ENCODE results near the gene URB1. TPM values are rescaled to one million over a fixed set of nuclear protein-coding genes. Genes with fewer than 3 reads are reported as not detected.
"Not testable (repeated sequence)": the region's sequence is repeated elsewhere in the genome, so short reads cannot be mapped to it uniquely, and the experiment has no call there.

Gene URB1
- polyA plus RNA-seq, 1 donor (not counting 4 experiments of a cell fraction or from before 2014, with no cell fraction given), result 9.0 TPM

DNA sequence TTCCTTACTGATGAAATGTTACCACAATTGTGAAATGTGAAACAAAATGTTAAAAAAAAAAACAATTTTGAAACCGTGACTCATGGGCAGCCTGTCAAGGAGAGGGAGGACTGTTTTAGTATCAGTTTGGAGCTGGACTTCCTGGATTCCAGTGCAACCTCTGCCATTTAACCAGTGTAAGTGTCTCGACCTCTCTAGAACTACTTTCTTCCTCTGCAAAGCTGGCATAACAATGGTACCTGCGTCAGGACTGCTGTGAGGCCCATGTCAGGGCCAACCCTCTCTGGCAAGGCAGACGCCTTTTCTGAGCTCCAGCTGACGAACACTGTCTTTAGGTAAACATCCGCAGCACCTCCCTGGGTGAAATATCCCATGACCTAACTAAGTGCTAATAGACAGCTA lies 20.9 kb downstream of the URB1 start:
- peak overlapping the region in 1 of 3 experiments; percentile 11 for H3K4me3 ChIP-seq (ENCODE audit: control insufficient read depth in 2 of 3, extremely low read depth in 1 of 3, insufficient read depth in 2 of 3, low read depth in 1 of 3, low read length in 3 of 3)
- dilution Hi-C loops (cut with MboI; ENCODE audit: extremely low pct_ligation_motif_present, low sequenced_read_pairs), result no loop called here
- H3K4me2 ChIP-seq (ENCODE audit: control insufficient read depth, extremely low read depth, insufficient read depth, low read depth, low read length), result peak overlapping the region; percentile 74
- peaks cover 24% of the 10 kb centered on the region for H3K79me2 ChIP-seq (ENCODE audit: control insufficient read depth, insufficient read depth, low read length)
- H3K4me1 ChIP-seq (ENCODE audit: control insufficient read depth, extremely low read depth, insufficient read depth, low read length), result peaks cover 31% of the 10 kb centered on the region
- TF ChIP-seq EZH2 (IDR thresholded peaks at IDR 0.05; ENCODE audit: low read length), result no peak
- TF ChIP-seq, protein P1, sequence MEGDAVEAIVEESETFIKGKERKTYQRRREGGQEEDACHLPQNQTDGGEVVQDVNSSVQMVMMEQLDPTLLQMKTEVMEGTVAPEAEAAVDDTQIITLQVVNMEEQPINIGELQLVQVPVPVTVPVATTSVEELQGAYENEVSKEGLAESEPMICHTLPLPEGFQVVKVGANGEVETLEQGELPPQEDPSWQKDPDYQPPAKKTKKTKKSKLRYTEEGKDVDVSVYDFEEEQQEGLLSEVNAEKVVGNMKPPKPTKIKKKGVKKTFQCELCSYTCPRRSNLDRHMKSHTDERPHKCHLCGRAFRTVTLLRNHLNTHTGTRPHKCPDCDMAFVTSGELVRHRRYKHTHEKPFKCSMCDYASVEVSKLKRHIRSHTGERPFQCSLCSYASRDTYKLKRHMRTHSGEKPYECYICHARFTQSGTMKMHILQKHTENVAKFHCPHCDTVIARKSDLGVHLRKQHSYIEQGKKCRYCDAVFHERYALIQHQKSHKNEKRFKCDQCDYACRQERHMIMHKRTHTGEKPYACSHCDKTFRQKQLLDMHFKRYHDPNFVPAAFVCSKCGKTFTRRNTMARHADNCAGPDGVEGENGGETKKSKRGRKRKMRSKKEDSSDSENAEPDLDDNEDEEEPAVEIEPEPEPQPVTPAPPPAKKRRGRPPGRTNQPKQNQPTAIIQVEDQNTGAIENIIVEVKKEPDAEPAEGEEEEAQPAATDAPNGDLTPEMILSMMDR (optimal IDR thresholded peaks at IDR 0.05 in 1 of 3, IDR thresholded peaks at IDR 0.05 in 1 of 3, conservative IDR thresholded peaks at IDR 0.05 in 1 of 3; ENCODE audit: extremely low read depth in 1 of 3, insufficient read depth in 2 of 3, low read length in 3 of 3), result no peak
- peak overlapping the region; percentile 47 for H2AFZ ChIP-seq (ENCODE audit: control insufficient read depth, low read length)
- peak overlapping the region; percentile 93 for H3K27ac ChIP-seq (ENCODE audit: control insufficient read depth, insufficient read depth, low read length)
- FAIRE-seq (peak; percentile 66), DNase-seq (ENCODE audit: low read depth, low spot score) (no peak)
- no peaks in the 10 kb centered on the region for H3K27me3 ChIP-seq (ENCODE audit: control insufficient read depth, extremely low read depth, insufficient read depth, low read length)
- no peaks in the 10 kb centered on the region for H3K9me3 ChIP-seq (ENCODE audit: control insufficient read depth, low read depth, low read length)
- H4K20me1 ChIP-seq (ENCODE audit: control insufficient read depth, extremely low read depth, insufficient read depth, low read length), result peaks cover 4% of the 10 kb centered on the region
- H3K9ac ChIP-seq (ENCODE audit: control insufficient read depth, extremely low read depth, insufficient read depth, low read length), result peak overlapping the region; percentile 72
- H3K36me3 ChIP-seq (ENCODE audit: control insufficient read depth in 2 of 2, extremely low read depth in 1 of 2, insufficient read depth in 2 of 2, low read length in 2 of 2), result peaks cover 23 to 52% of the 10 kb centered on the region in 2 experiments
- no peaks in the 10 kb centered on the region for H3K9me1 ChIP-seq (ENCODE audit: control insufficient read depth, extremely low read depth, insufficient read depth, low read length)

DNA sequence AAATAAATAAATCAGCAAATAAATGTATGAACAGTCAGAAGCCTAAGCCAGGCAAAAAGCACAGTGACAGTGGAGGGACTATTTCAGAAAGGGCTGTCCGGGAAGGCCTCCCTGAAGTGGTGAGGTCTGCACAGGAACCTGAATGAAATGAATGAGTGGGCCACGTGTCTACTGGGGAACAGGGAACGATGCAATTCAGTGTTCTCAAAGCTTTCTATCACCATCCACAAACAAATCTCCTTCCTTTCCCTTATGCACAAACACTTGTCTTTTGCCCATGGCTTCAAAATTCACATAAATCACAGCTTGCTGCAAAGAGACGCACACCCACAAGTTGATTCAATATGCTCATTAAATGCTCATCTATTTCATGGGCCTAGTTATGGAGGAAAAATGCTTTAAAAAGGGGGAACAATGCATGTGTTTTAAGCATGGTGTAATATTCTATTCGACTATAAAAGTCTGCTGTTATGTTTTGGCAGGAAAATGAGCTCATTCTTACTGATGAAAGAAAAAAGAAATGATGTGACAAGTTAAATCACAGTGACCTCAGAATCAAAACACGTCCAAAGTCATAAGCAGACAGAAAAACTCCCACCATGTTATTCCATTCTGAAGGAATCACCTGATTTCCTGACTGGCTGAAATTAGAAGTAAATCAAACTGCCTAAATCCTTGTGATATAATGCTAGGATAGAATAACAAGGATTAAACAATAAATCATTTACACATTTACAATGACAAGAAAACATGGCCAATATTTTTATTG lies 21.6 kb downstream of the URB1 start:
- H3K79me2 ChIP-seq (ENCODE audit: control insufficient read depth, insufficient read depth, low read length), result peaks cover 20% of the 10 kb centered on the region
- no peak for TF ChIP-seq EZH2 (IDR thresholded peaks at IDR 0.05; ENCODE audit: low read length)
- TF ChIP-seq, protein P1 (optimal IDR thresholded peaks at IDR 0.05 in 1 of 3, IDR thresholded peaks at IDR 0.05 in 1 of 3, conservative IDR thresholded peaks at IDR 0.05 in 1 of 3; ENCODE audit: extremely low read depth in 1 of 3, insufficient read depth in 2 of 3, low read length in 3 of 3), result no peak
- peaks cover 25 to 53% of the 10 kb centered on the region in 2 experiments for H3K36me3 ChIP-seq (ENCODE audit: control insufficient read depth in 2 of 2, extremely low read depth in 1 of 2, insufficient read depth in 2 of 2, low read length in 2 of 2)
- no peaks in the 10 kb centered on the region for H3K9me3 ChIP-seq (ENCODE audit: control insufficient read depth, low read depth, low read length)
- H2AFZ ChIP-seq (ENCODE audit: control insufficient read depth, low read length), result no peak overlapping the region
- no peaks in the 10 kb centered on the region for H3K9me1 ChIP-seq (ENCODE audit: control insufficient read depth, extremely low read depth, insufficient read depth, low read length)
- FAIRE-seq, result no peak
- H3K9ac ChIP-seq (ENCODE audit: control insufficient read depth, extremely low read depth, insufficient read depth, low read length), result peak overlapping the region; percentile 72
- peaks cover 31% of the 10 kb centered on the region for H3K4me1 ChIP-seq (ENCODE audit: control insufficient read depth, extremely low read depth, insufficient read depth, low read length)
- dilution Hi-C loops (cut with MboI; ENCODE audit: extremely low pct_ligation_motif_present, low sequenced_read_pairs), result no loop called here
- peak overlapping the region; percentile 93 for H3K27ac ChIP-seq (ENCODE audit: control insufficient read depth, insufficient read depth, low read length)
- DNase-seq (ENCODE audit: low read depth, low spot score), result no peak
- H3K4me3 ChIP-seq (ENCODE audit: control insufficient read depth in 2 of 3, extremely low read depth in 1 of 3, insufficient read depth in 2 of 3, low read depth in 1 of 3, low read length in 3 of 3), result no peak overlapping the region
- peaks cover 4% of the 10 kb centered on the region for H4K20me1 ChIP-seq (ENCODE audit: control insufficient read depth, extremely low read depth, insufficient read depth, low read length)
- no peaks in the 10 kb centered on the region for H3K27me3 ChIP-seq (ENCODE audit: control insufficient read depth, extremely low read depth, insufficient read depth, low read length)
- no peak overlapping the region for H3K4me2 ChIP-seq (ENCODE audit: control insufficient read depth, extremely low read depth, insufficient read depth, low read depth, low read length)

DNA sequence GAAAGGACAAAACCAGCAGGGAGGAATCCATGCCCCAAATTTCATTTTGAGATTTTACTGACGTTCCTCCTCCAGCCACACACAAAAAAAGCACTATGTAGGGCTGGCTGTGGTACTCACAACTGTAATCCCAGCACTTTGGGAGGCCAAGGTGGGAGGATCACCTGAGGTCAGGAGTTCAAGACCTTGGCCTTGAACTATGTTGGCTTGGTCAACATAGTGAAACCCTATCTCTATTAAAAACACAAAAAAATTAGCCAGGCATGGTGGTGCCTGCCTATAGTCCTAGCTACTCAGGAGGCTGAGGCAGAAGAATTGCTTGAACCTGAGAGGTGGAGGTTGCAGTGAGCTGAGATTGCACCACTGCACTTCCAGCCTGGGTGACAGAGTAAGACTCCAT lies 23.9 kb downstream of the URB1 start:
- FAIRE-seq; DNase-seq (ENCODE audit: low read depth, low spot score); H3K4me2 ChIP-seq (ENCODE audit: control insufficient read depth, extremely low read depth, insufficient read depth, low read depth, low read length); H3K4me3 ChIP-seq (ENCODE audit: control insufficient read depth in 2 of 3, extremely low read depth in 1 of 3, insufficient read depth in 2 of 3, low read depth in 1 of 3, low read length in 3 of 3); H3K9ac ChIP-seq (ENCODE audit: control insufficient read depth, extremely low read depth, insufficient read depth, low read length); H3K27me3 ChIP-seq (ENCODE audit: control insufficient read depth, extremely low read depth, insufficient read depth, low read length); H3K9me1 ChIP-seq (ENCODE audit: control insufficient read depth, extremely low read depth, insufficient read depth, low read length); H3K27ac ChIP-seq (ENCODE audit: control insufficient read depth, insufficient read depth, low read length); H2AFZ ChIP-seq (ENCODE audit: control insufficient read depth, low read length); dilution Hi-C loops (cut with MboI; ENCODE audit: extremely low pct_ligation_motif_present, low sequenced_read_pairs); H3K9me3 ChIP-seq (ENCODE audit: control insufficient read depth, low read depth, low read length); H4K20me1 ChIP-seq (ENCODE audit: control insufficient read depth, extremely low read depth, insufficient read depth, low read length): not testable (repeated sequence)
- Histone ChIP-seq H3K79me2 (ENCODE audit: control insufficient read depth, insufficient read depth, low read length) (peaks cover 18% of the 10 kb centered on the region), H3K4me1 (ENCODE audit: control insufficient read depth, extremely low read depth, insufficient read depth, low read length) (peaks cover 37% of the 10 kb centered on the region), H3K36me3 (ENCODE audit: control insufficient read depth in 2 of 2, extremely low read depth in 1 of 2, insufficient read depth in 2 of 2, low read length in 2 of 2) (peaks cover 29 to 64% of the 10 kb centered on the region in 2 experiments)

All from keratinocyte (primary cell).